ENCODE data around the gene GAB2.

GAB2 gene

GRCh38 chr11:78340530-78340929 is 77.1 kb downstream of the GAB2 start:
- Mint-ChIP-seq H3K27ac (no peak overlapping the region), H3K36me3 (ENCODE audit: low read depth) (no peaks in the 10 kb centered on the region), H3K27me3 (peaks cover 7% of the 10 kb centered on the region), H3K9me3 (no peaks in the 10 kb centered on the region), H3K4me3 (no peak overlapping the region), H3K4me1 (ENCODE audit: low read depth) (peaks cover 25% of the 10 kb centered on the region)
- DNase-seq = no peak

- peaks cover 3% of the 10 kb centered on the region for H3K27me3 Mint-ChIP-seq
- peaks cover 25% of the 10 kb centered on the region for H3K4me1 Mint-ChIP-seq (ENCODE audit: low read depth)
- H3K27ac Mint-ChIP-seq = no peak overlapping the region
- H3K4me3 Mint-ChIP-seq = no peak overlapping the region
- H3K36me3 Mint-ChIP-seq (ENCODE audit: low read depth) = no peaks in the 10 kb centered on the region
- no peaks in the 10 kb centered on the region for H3K9me3 Mint-ChIP-seq
- DNase-seq = no peak
These were observed 77.7 kb downstream of the GAB2 start for GRCh38 chr11:78339945-78340344.

- Mint-ChIP-seq H3K4me1 (ENCODE audit: low read depth) (peaks cover 25% of the 10 kb centered on the region), H3K36me3 (ENCODE audit: low read depth) (no peaks in the 10 kb centered on the region), H3K4me3 (no peak overlapping the region), H3K9me3 (no peaks in the 10 kb centered on the region), H3K27ac (no peak overlapping the region), H3K27me3 (peaks cover 3% of the 10 kb centered on the region)
- DNase-seq = no peak
These were observed 78.1 kb downstream of the GAB2 start for GRCh38 chr11:78339483-78339882.

GRCh38 chr11:78338702-78339101 is 78.9 kb downstream of the GAB2 start:
- no peak overlapping the region for H3K27ac Mint-ChIP-seq
- no peak overlapping the region for H3K4me3 Mint-ChIP-seq
- H3K4me1 Mint-ChIP-seq (ENCODE audit: low read depth) = peaks cover 19% of the 10 kb centered on the region
- no peak for DNase-seq
- no peaks in the 10 kb centered on the region for H3K36me3 Mint-ChIP-seq (ENCODE audit: low read depth)
- peaks cover 3% of the 10 kb centered on the region for H3K27me3 Mint-ChIP-seq
- H3K9me3 Mint-ChIP-seq = no peaks in the 10 kb centered on the region

- Mint-ChIP-seq H3K9me3 (no peaks in the 10 kb centered on the region), H3K4me1 (ENCODE audit: low read depth) (peaks cover 19% of the 10 kb centered on the region)
These were observed 79.5 kb downstream of the GAB2 start for GRCh38 chr11:78338138-78338537.

GRCh38 chr11:78337554-78337924 is 80.1 kb downstream of the GAB2 start:
- Mint-ChIP-seq H3K36me3 (ENCODE audit: low read depth) (no peaks in the 10 kb centered on the region), H3K27ac (no peak overlapping the region), H3K4me3 (no peak overlapping the region), H3K4me1 (ENCODE audit: low read depth) (peaks cover 22% of the 10 kb centered on the region), H3K27me3 (peaks cover 3% of the 10 kb centered on the region), H3K9me3 (no peaks in the 10 kb centered on the region)
- no peak for DNase-seq

More at GRCh38 chr11:78338138-78338537, 79.5 kb downstream of the GAB2 start:
- no peak overlapping the region for H3K4me3 Mint-ChIP-seq
- DNase-seq = no peak
- H3K36me3 Mint-ChIP-seq (ENCODE audit: low read depth) = no peaks in the 10 kb centered on the region
- H3K27ac Mint-ChIP-seq = no peak overlapping the region
- H3K27me3 Mint-ChIP-seq = peaks cover 3% of the 10 kb centered on the region

GRCh38 chr11:78336877-78337553 is 80.6 kb downstream of the GAB2 start:
- Mint-ChIP-seq H3K27ac (no peak overlapping the region), H3K4me3 (no peak overlapping the region), H3K36me3 (ENCODE audit: low read depth) (no peaks in the 10 kb centered on the region), H3K27me3 (peaks cover 3% of the 10 kb centered on the region), H3K9me3 (no peaks in the 10 kb centered on the region), H3K4me1 (ENCODE audit: low read depth) (peaks cover 27% of the 10 kb centered on the region)
- DNase-seq = no peak

GRCh38 chr11:78334109-78334508 is 83.5 kb downstream of the GAB2 start:
- H3K27ac Mint-ChIP-seq = no peak overlapping the region
- no peaks in the 10 kb centered on the region for H3K36me3 Mint-ChIP-seq (ENCODE audit: low read depth)
- H3K4me1 Mint-ChIP-seq (ENCODE audit: low read depth) = peaks cover 19% of the 10 kb centered on the region
- no peak for DNase-seq
- H3K4me3 Mint-ChIP-seq = no peak overlapping the region
- no peaks in the 10 kb centered on the region for H3K27me3 Mint-ChIP-seq
- no peaks in the 10 kb centered on the region for H3K9me3 Mint-ChIP-seq

GRCh38 chr11:78332872-78333271 is 84.7 kb downstream of the GAB2 start:
- no peak overlapping the region for H3K4me3 Mint-ChIP-seq
- DNase-seq = no peak
- H3K27me3 Mint-ChIP-seq = no peaks in the 10 kb centered on the region
- H3K9me3 Mint-ChIP-seq = no peaks in the 10 kb centered on the region
- no peaks in the 10 kb centered on the region for H3K36me3 Mint-ChIP-seq (ENCODE audit: low read depth)
- H3K27ac Mint-ChIP-seq = no peak overlapping the region
- H3K4me1 Mint-ChIP-seq (ENCODE audit: low read depth) = peaks cover 19% of the 10 kb centered on the region

GRCh38 chr11:78332174-78332866 is 85.3 kb downstream of the GAB2 start:
- Mint-ChIP-seq H3K36me3 (ENCODE audit: low read depth) (no peaks in the 10 kb centered on the region), H3K9me3 (no peaks in the 10 kb centered on the region), H3K27ac (peak overlapping the region; percentile 3), H3K27me3 (no peaks in the 10 kb centered on the region), H3K4me1 (ENCODE audit: low read depth) (peaks cover 19% of the 10 kb centered on the region), H3K4me3 (no peak overlapping the region)
- no peak for DNase-seq

GRCh38 chr11:78331711-78332110 is 85.9 kb downstream of the GAB2 start:
- Mint-ChIP-seq H3K36me3 (ENCODE audit: low read depth) (no peaks in the 10 kb centered on the region), H3K27me3 (no peaks in the 10 kb centered on the region), H3K9me3 (no peaks in the 10 kb centered on the region), H3K27ac (no peak overlapping the region), H3K4me3 (no peak overlapping the region), H3K4me1 (ENCODE audit: low read depth) (peaks cover 20% of the 10 kb centered on the region)
- no peak for DNase-seq

GRCh38 chr11:78330361-78330760 is 87.3 kb downstream of the GAB2 start:
- Mint-ChIP-seq H3K27me3 (no peaks in the 10 kb centered on the region), H3K9me3 (no peaks in the 10 kb centered on the region), H3K4me3 (no peak overlapping the region), H3K36me3 (ENCODE audit: low read depth) (no peaks in the 10 kb centered on the region), H3K4me1 (ENCODE audit: low read depth) (peaks cover 33% of the 10 kb centered on the region), H3K27ac (no peak overlapping the region)
- DNase-seq = no peak

GRCh38 chr11:78327945-78328344 is 89.7 kb downstream of the GAB2 start:
- peaks cover 46% of the 10 kb centered on the region for H3K4me1 Mint-ChIP-seq (ENCODE audit: low read depth)
- H3K9me3 Mint-ChIP-seq = no peaks in the 10 kb centered on the region
- H3K4me3 Mint-ChIP-seq = no peak overlapping the region
- no peak overlapping the region for H3K27ac Mint-ChIP-seq
- H3K36me3 Mint-ChIP-seq (ENCODE audit: low read depth) = no peaks in the 10 kb centered on the region
- H3K27me3 Mint-ChIP-seq = no peaks in the 10 kb centered on the region
- DNase-seq = no peak

GRCh38 chr11:78325274-78325781 is 92.3 kb downstream of the GAB2 start:
- no peak for DNase-seq
- H3K27me3 Mint-ChIP-seq = no peaks in the 10 kb centered on the region
- H3K9me3 Mint-ChIP-seq = no peaks in the 10 kb centered on the region
- H3K4me1 Mint-ChIP-seq (ENCODE audit: low read depth) = peaks cover 33% of the 10 kb centered on the region
- H3K27ac Mint-ChIP-seq = peak overlapping the region; percentile 12
- H3K36me3 Mint-ChIP-seq (ENCODE audit: low read depth) = no peaks in the 10 kb centered on the region
- peak overlapping the region; percentile 24 for H3K4me3 Mint-ChIP-seq

- Mint-ChIP-seq H3K36me3 (ENCODE audit: low read depth) (no peaks in the 10 kb centered on the region), H3K4me3 (no peak overlapping the region), H3K27me3 (no peaks in the 10 kb centered on the region), H3K9me3 (no peaks in the 10 kb centered on the region), H3K27ac (no peak overlapping the region), H3K4me1 (ENCODE audit: low read depth) (peaks cover 31% of the 10 kb centered on the region)
- no peak for DNase-seq
These were observed 94.3 kb downstream of the GAB2 start for GRCh38 chr11:78323363-78323762.
